Left lung (tissue), 10 donors: Measurements from ENCODE around the gene TCERG1L. TPM values are rescaled to one million over a fixed set of nuclear protein-coding genes. Genes with fewer than 3 reads are reported as not detected.

Experiments used
- ATAC-seq: fragments of 200-7000 bp; cut with Tn5 transposase; one replicate; pipeline ENCODE4 v1.9.1; 2020; ENCODE audit warnings: moderate library complexity
- DNase-seq, 4 donors: peaks; one replicate each; pipeline ENCODE4 v3.0.0-alpha.2; 2013 to 2020
- H3K27ac ChIP-seq, 2 donors: fragments of 200-600 bp; sonication (generic) in 1 of 2; one replicate each; pipeline versions ENCODE4 v1.5.0 to v1.8.0; 2020 to 2021
- H3K27me3 ChIP-seq, 2 donors: fragments of 200-600 bp; sonication (generic) in 1 of 2; one replicate each; pipeline versions ENCODE4 v1.5.0 to v1.8.0; 2020 to 2021
- H3K36me3 ChIP-seq, 2 donors: fragments of 200-600 bp; sonication (generic) in 1 of 2; one replicate each; pipeline versions ENCODE4 v1.5.0 to v1.8.0; 2020 to 2021
- H3K4me1 ChIP-seq, 2 donors: fragments of 200-600 bp; one replicate each; pipeline ENCODE4 v1.8.0; 2021
- H3K4me3 ChIP-seq, 2 donors: fragments of 200-600 bp; sonication (generic) in 1 of 2; one replicate each; pipeline versions ENCODE4 v1.5.0 to v1.8.0; 2020 to 2021; ENCODE audit warnings: mild to moderate bottlenecking in 1 of 2
- H3K9me3 ChIP-seq, 2 donors: fragments of 200-600 bp; sonication (generic) in 1 of 2; one replicate each; pipeline versions ENCODE4 v1.5.0 to v1.8.0; 2020 to 2021
- intact Hi-C, 2 donors: fragments of 100-400 bp; cut with DNase I; formaldehyde crosslinking; loops; one replicate each; pipeline versions ENCODE4 v1.11.2 to v1.14.2; 2022
- polyA plus RNA-seq, 6 donors: library from polyadenylated mRNA; unstranded; fragments of 120-200 nt; gene quantifications; one replicate each; pipeline ENCODE4 v1.2.1, GENCODE V29; 2013; ENCODE audit not compliant: insufficient read length in 6 of 6
- total RNA-seq, 2 donors: library from RNA; stranded (reverse); fragmentation: NEBNext Ultra II Directional; extraction: Animal tissue kit (Norgen Biotek cat#: 25700); gene quantifications; one replicate each; pipeline ENCODE4 v1.2.1, GENCODE V29; 2021
- TF ChIP-seq, protein P1 (sequence below), 2 donors: fragments of 200-600 bp; sonication (generic) in 1 of 2; IDR thresholded peaks; one replicate each; pipeline versions ENCODE4 v1.5.0 to v1.8.0; 2021; ENCODE audit warnings: antibody characterized with exemption in 2 of 2
- donor health status: DM: no; HTN: yes; CAD: no.
- donor health status: DM: no; HTN: no; CAD: no.

TCERG1L gene
- total and polyA plus RNA-seq, 8 donors, result 0.35 to 0.72 (median 0.48) TPM; not detected in 2

DNA sequence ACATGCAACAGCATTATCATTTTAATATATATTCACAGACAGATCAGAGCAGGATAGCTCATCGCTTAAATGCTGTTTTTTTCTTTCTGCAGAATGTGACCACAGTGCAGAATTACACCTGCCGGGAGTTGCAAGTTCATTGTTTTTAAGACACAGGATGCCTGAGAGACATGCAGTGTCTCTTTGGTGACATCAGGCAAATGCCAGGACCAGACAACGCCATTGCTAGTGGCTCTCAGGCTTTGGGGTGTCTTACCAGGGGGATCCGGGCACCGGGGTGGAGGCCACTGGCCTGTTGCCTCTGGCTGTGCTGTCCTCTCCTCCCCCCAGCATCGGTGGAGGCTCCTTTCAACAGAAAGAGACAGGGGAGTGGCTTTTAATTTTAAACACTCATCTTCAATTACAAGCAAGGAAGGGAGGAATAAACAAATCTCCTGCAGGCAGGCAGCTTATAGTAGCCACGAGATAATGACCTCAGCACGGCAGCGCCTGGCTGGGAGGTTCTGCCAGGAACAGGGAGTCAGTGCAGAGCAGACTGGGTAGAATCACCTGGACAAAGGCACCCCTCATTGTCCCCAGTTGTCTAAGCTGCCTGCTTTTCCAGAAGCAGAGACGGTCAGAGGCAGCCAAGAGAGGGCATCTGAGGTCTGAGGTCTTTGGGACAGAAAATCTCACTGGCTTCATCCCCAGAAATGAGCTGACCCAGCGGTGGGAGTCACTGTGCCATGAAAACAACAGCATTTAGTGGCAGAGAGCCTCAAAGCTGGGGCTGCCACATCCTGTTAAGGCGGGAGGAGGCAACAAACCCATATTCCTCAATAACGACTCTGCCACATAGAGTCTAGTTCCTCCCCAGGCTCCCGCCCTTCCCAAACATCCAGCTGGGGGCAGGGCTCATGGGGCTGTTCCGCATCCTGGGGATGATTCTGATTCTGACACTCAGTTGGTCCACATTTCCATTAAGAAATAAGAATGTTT, 148.4 kb downstream of the TCERG1L start:
- intact Hi-C loops, result no loop called here
- no peak overlapping the region for H3K4me3 ChIP-seq
- no peak overlapping the region for H3K27ac ChIP-seq
- ATAC-seq, result no peak
- H3K4me1 ChIP-seq, result no peaks in the 10 kb centered on the region
- DNase-seq, result peak in 1 of 4 donors; percentile 35
- peaks cover 0 to 29% of the 10 kb centered on the region in 2 donors for H3K27me3 ChIP-seq
- no peaks in the 10 kb centered on the region for H3K9me3 ChIP-seq
- H3K36me3 ChIP-seq, result no peaks in the 10 kb centered on the region
- TF ChIP-seq, protein P1, sequence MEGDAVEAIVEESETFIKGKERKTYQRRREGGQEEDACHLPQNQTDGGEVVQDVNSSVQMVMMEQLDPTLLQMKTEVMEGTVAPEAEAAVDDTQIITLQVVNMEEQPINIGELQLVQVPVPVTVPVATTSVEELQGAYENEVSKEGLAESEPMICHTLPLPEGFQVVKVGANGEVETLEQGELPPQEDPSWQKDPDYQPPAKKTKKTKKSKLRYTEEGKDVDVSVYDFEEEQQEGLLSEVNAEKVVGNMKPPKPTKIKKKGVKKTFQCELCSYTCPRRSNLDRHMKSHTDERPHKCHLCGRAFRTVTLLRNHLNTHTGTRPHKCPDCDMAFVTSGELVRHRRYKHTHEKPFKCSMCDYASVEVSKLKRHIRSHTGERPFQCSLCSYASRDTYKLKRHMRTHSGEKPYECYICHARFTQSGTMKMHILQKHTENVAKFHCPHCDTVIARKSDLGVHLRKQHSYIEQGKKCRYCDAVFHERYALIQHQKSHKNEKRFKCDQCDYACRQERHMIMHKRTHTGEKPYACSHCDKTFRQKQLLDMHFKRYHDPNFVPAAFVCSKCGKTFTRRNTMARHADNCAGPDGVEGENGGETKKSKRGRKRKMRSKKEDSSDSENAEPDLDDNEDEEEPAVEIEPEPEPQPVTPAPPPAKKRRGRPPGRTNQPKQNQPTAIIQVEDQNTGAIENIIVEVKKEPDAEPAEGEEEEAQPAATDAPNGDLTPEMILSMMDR (IDR thresholded peaks at IDR 0.05), result no peak

DNA sequence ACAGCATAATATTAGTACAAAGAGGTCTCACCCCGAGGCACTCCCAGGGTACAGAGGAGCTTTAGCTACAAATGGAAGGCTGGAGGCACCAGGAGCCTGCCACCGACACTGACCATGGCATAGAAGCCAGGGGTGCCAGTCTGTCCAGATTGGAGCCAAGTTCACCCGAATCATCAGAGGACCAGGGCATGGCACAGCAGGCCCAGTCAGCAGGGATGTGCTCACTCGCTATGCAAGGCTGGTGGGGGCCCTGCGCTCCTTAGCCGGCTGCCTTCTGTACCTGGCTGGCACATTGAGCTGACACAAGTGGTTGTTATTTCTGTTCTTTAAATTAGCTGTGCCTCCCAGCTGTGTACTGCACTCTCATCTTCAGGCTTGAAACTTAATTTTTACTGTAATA, 149.3 kb downstream of the TCERG1L start:
- H3K27ac ChIP-seq, result no peak overlapping the region
- no peak overlapping the region for H3K4me3 ChIP-seq
- ATAC-seq (no peak), DNase-seq (peak in 1 of 4 donors; percentile 35)
- intact Hi-C loops, result no loop called here
- TF ChIP-seq, protein P1 (IDR thresholded peaks at IDR 0.05), result no peak
- H3K9me3 ChIP-seq, result no peaks in the 10 kb centered on the region
- no peaks in the 10 kb centered on the region for H3K36me3 ChIP-seq
- H3K27me3 ChIP-seq, result peaks cover 0 to 26% of the 10 kb centered on the region in 2 donors
- no peaks in the 10 kb centered on the region for H3K4me1 ChIP-seq

DNA sequence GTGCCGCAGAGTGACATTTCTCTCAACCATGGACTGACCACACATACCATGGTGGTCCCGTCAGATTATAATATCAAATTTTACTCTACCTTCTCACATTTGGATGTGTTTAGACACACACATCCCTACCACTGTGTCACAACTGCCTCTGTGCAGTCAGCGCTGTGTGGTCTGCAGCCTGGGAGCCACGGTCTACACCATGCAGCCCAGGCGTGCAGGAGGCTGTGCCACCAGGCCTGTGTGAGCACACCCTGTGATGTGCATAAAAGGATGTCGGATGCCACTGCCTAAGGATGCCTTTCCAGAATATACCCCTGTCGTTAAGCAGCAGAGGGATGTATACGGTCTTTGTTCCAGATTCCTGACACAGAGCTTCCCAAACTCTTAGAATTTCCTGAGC, 150.4 kb downstream of the TCERG1L start:
- DNase-seq (peak in 1 of 4 donors; percentile 47), ATAC-seq (no peak)
- H3K4me3 ChIP-seq, result no peak overlapping the region
- no peaks in the 10 kb centered on the region for H3K9me3 ChIP-seq
- TF ChIP-seq, protein P1 (IDR thresholded peaks at IDR 0.05), result no peak
- H3K27ac ChIP-seq, result no peak overlapping the region
- peaks cover 0 to 31% of the 10 kb centered on the region in 2 donors for H3K27me3 ChIP-seq
- no peaks in the 10 kb centered on the region for H3K36me3 ChIP-seq
- H3K4me1 ChIP-seq, result no peaks in the 10 kb centered on the region
- intact Hi-C loops, result no loop called here

DNA sequence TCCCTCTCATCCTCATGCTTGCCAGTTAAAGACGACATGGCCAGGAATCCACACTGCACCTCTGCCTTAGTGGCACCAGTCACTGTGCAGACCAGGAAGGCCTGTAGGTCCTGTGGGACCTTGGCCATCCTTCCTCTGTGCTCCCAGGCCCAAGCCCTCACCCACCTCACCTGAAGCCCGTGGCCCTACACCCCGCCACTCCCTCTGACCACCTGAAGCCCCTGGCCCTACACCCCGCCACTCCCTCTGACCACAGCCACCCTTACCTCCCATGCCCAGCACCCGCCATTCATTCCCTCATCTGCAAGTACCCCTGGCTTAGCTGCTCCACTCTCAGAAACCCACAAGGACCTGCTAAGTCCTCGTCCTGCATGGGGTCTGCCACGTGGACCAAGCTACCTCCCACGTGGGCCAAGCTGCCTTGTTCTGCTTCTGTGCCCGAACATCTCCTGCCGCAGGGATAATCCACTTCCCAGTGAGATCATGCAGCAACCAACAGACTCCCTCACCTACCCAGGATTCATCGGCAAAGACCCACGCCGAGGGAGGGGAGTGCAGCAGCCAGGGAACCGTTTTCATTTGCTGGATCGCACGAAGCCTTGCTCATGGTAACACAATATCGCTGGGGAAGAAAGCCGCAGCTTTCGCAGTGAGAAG, 151.2 kb downstream of the TCERG1L start:
- DNase-seq, result peak in 1 of 4 donors; percentile 53
- Histone ChIP-seq H3K4me3 (no peak overlapping the region), H3K27me3 (peaks cover 0 to 37% of the 10 kb centered on the region in 2 donors), H3K9me3 (no peaks in the 10 kb centered on the region), H3K4me1 (no peaks in the 10 kb centered on the region), H3K27ac (no peak overlapping the region), H3K36me3 (no peaks in the 10 kb centered on the region)
- ATAC-seq, result no peak
- intact Hi-C loops, result no loop called here
- TF ChIP-seq, protein P1 (IDR thresholded peaks at IDR 0.05), result no peak

DNA sequence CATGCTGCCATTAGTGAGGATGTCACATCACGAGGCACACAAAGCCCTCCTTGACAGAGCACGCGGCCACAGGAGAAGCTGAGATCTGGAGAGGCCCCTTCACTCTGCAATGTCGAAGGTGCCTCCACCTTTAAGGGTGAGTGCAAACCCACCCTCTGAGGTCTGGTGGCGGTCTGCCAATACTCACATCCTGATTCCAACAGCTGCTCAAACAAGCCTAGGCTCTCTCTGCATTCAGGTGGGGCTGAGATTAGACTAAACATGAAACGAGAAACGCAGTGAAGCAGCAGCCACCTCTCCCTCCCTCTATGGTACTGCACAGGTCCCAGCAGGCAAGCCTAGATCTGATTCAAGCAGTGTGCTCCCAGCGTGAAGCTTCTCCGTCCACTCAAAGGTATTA, 151.8 kb downstream of the TCERG1L start:
- Histone ChIP-seq H3K9me3 (no peaks in the 10 kb centered on the region), H3K27me3 (peaks cover 0 to 42% of the 10 kb centered on the region in 2 donors), H3K36me3 (no peaks in the 10 kb centered on the region), H3K27ac (no peak overlapping the region), H3K4me1 (no peaks in the 10 kb centered on the region), H3K4me3 (no peak overlapping the region)
- intact Hi-C loops, result no loop called here
- ATAC-seq, result no peak
- TF ChIP-seq, protein P1 (IDR thresholded peaks at IDR 0.05), result no peak
- DNase-seq, result no peak
